Sigmoid colon (tissue), 7 donors: ENCODE measurements around the gene PCLAF. TPM values are rescaled to one million over a fixed set of nuclear protein-coding genes. Genes with fewer than 3 reads are reported as not detected.

Experiments used
- DNase-seq: peaks from one replicate; pipeline ENCODE4 v3.0.0-alpha.2; 2019
- H3K27ac ChIP-seq, 4 donors: fragments of 200-600 bp; sonication (generic); one replicate each; pipeline ENCODE4 v1.5.1; 2016 to 2019; ENCODE audit warnings: mild to moderate bottlenecking in 1 of 4
- H3K27me3 ChIP-seq, 3 donors: fragments of 200-600 bp; sonication (generic); one replicate each; pipeline ENCODE4 v1.5.1; 2019; ENCODE audit warnings: mild to moderate bottlenecking in 1 of 3
- H3K36me3 ChIP-seq, 4 donors: fragments of 200-600 bp; sonication (generic); one replicate each; pipeline ENCODE4 v1.5.1; 2016 to 2019
- H3K4me1 ChIP-seq, 4 donors: fragments of 200-600 bp; sonication (generic); one replicate each; pipeline ENCODE4 v1.5.1; 2017 to 2019
- H3K4me3 ChIP-seq, 4 donors: fragments of 200-600 bp; sonication (generic); one replicate each; pipeline ENCODE4 v1.5.1; 2017 to 2019; ENCODE audit warnings: mild to moderate bottlenecking in 2 of 4, moderate library complexity in 1 of 4
- H3K9me3 ChIP-seq, 4 donors: fragments of 200-600 bp in 3 of 4; sonication (generic) in 3 of 4; one replicate each; pipeline versions ENCODE4 v1.5.1 to v1.6.1; 2013 to 2019
- EP300 ChIP-seq, 4 donors: sonication (generic); formaldehyde crosslinking; IDR thresholded peaks; one replicate each; pipeline ENCODE4 v1.6.1; 2017; ENCODE audit warnings: antibody characterized with exemption in 4 of 4
- POLR2A ChIP-seq, 2 donors: fragments of 450-650 bp; IDR thresholded peaks; one replicate each; pipeline ENCODE4 v1.6.1; 2016; ENCODE audit warnings: antibody characterized with exemption in 2 of 2, mild to moderate bottlenecking in 2 of 2, moderate library complexity in 2 of 2
- POLR2AphosphoS5 ChIP-seq, 4 donors: sonication (generic); formaldehyde crosslinking; IDR thresholded peaks; one replicate each; pipeline ENCODE4 v1.6.1; 2017; ENCODE audit warnings: antibody characterized with exemption in 4 of 4
- WGBS, 2 donors: extraction: QIAGEN DNeasy Blood & Tissue Kit; methylation state at CpG; one replicate each; pipeline ENCODE4 v1.1.7; 2013; 5-methylcytosine and 5-hydroxymethylcytosine counted together
- intact Hi-C: fragments of 100-400 bp; cut with DNase I; formaldehyde crosslinking; loops from one replicate; pipeline ENCODE4 v1.15.1; 2023
- polyA plus RNA-seq, 3 donors: library from polyadenylated mRNA; stranded (reverse); fragments of 200-250 nt; gene quantifications; one replicate each; pipeline ENCODE4 v1.2.3, GENCODE V29; 2013
- total RNA-seq, 4 donors: library from RNA; depleted of rRNA; stranded (reverse); fragments of >200 nt; gene quantifications; one replicate each; pipeline ENCODE4 v1.1.0, GENCODE V29; 2016
- TF ChIP-seq, protein P1 (sequence below), 4 experiments: fragments of 450-650 bp in 3 of 4; fragments of 200-600 bp in 1 of 4; IDR thresholded peaks; one replicate each; pipeline ENCODE4 v1.5.1; 2016 to 2019; ENCODE audit warnings: antibody characterized with exemption in 4 of 4, mild to moderate bottlenecking in 3 of 4, moderate library complexity in 2 of 4
- donor health status: healthy with polysubstance abuse.
- donor health status: Bipolar disorder and iron deficiency.
- donor health status: healthy.

Gene PCLAF
- total and polyA plus RNA-seq, 7 donors, result 1.1 to 83.0 (median 6.5) TPM; not detected in 1

DNA sequence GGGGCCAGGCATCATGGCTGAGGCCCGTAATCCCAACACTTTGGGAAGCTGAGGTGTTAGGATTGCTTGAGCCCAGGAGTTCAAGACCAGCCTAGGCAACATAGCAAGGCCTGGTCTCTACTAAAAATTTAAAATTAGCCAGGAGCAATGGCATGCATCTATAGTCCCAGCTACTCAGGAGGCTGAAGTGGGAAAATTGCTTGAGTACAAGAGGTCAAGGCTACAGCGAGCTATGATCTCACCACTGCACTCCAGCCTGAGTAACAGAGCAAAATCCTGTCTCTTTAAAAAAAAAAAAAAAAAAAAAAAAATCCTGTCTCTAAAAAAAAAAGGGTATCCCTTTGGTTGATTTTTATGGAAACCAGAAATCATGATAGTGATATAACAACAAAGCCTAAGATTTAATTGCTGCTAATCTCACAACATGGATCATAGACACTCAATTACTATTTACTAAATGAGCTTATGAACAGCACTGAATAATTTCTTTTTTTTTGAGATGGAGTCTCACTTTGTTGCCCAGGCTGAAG is 12.1 kb downstream of the PCLAF start:
- H3K27ac ChIP-seq, result no peak overlapping the region
- WGBS, 2 donors, result 89 to 92% methylated on average over 2 of the region's 2 CpGs

DNA sequence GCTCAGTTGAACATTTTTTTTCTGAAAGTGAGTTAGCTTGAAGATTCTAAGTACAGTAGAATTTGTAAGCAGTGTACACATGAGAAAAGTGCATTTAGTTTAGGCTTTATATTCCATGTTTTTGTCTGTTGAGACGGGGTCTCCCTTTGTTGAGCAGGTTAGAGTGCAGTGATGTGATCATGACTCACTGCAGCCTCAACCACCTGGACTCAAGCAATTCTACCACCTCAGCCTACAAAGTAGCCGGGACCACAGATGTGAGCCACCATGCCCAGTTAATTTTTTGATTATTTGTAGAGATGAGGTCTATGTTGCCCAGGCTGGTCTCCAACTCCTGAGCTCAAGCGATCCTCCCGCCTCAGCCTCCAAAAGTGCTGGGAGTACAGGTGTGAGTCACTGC is 20.0 kb downstream of the PCLAF start:
- Histone ChIP-seq H3K4me3 (no peak overlapping the region), H3K9me3 (no peaks in the 10 kb centered on the region), H3K27ac (no peak overlapping the region), H3K4me1 (peaks cover 0 to 6% (median 3%) of the 10 kb centered on the region in 4 donors), H3K36me3 (no peaks in the 10 kb centered on the region), H3K27me3 (no peaks in the 10 kb centered on the region)
- DNase-seq, result no peak
- TF ChIP-seq POLR2AphosphoS5 (IDR thresholded peaks at IDR 0.05), result no peak
- no peak for TF ChIP-seq POLR2A (IDR thresholded peaks at IDR 0.05)
- no peak for TF ChIP-seq EP300 (IDR thresholded peaks at IDR 0.05)
- TF ChIP-seq, protein P1, sequence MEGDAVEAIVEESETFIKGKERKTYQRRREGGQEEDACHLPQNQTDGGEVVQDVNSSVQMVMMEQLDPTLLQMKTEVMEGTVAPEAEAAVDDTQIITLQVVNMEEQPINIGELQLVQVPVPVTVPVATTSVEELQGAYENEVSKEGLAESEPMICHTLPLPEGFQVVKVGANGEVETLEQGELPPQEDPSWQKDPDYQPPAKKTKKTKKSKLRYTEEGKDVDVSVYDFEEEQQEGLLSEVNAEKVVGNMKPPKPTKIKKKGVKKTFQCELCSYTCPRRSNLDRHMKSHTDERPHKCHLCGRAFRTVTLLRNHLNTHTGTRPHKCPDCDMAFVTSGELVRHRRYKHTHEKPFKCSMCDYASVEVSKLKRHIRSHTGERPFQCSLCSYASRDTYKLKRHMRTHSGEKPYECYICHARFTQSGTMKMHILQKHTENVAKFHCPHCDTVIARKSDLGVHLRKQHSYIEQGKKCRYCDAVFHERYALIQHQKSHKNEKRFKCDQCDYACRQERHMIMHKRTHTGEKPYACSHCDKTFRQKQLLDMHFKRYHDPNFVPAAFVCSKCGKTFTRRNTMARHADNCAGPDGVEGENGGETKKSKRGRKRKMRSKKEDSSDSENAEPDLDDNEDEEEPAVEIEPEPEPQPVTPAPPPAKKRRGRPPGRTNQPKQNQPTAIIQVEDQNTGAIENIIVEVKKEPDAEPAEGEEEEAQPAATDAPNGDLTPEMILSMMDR (IDR thresholded peaks at IDR 0.05), result no peak
- intact Hi-C loops, result no loop called here
- 97% methylated on average over 4 of the region's 4 CpGs for WGBS, 2 donors

More for the DNA sequence above, 12.1 kb downstream of the PCLAF start:
- no peak for TF ChIP-seq POLR2A (IDR thresholded peaks at IDR 0.05)
- TF ChIP-seq, protein P1 (IDR thresholded peaks at IDR 0.05), result no peak
- no peak for TF ChIP-seq EP300 (IDR thresholded peaks at IDR 0.05)
- TF ChIP-seq POLR2AphosphoS5 (IDR thresholded peaks at IDR 0.05), result no peak
- no peak for DNase-seq
- Histone ChIP-seq H3K9me3 (no peaks in the 10 kb centered on the region), H3K4me1 (no peaks in the 10 kb centered on the region), H3K36me3 (no peaks in the 10 kb centered on the region), H3K4me3 (no peak overlapping the region), H3K27me3 (no peaks in the 10 kb centered on the region)
- intact Hi-C loops, result no loop called here

DNA sequence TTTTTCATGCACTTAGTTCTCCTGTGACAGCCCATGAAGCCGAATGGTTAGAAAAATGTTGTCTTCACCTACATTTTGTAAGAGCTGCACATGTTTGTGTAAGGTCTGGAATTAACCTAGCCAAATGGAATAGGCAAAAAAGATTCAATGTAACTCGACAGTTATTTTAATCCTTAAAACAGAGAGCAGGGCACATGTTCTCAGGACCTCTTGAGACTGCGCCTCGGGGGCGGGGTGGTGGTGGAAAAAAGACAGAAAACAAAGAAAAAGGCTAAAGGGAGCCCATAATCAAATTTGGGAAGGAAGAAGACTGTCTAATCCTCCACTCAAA is 24.6 kb downstream of the PCLAF start:
- intact Hi-C loops, result loop anchor here (1.0 to 5.0 kb wide), 4 partner anchors 31 to 194 kb away; partner anchors contain the start of genes PPIB and TRIP4
- Histone ChIP-seq H3K27me3 (no peaks in the 10 kb centered on the region), H3K27ac (peak overlapping the region; percentile 84 to 87 (median 84)), H3K4me1 (peaks cover 0 to 21% (median 14%) of the 10 kb centered on the region in 4 donors), H3K36me3 (no peaks in the 10 kb centered on the region), H3K9me3 (no peaks in the 10 kb centered on the region), H3K4me3 (peak overlapping the region; percentile 79 to 98 (median 94))
- no peak for TF ChIP-seq EP300 (IDR thresholded peaks at IDR 0.05)
- TF ChIP-seq, protein P1 (IDR thresholded peaks at IDR 0.05), result peak in 1 of 4 experiments; percentile 4
- WGBS, 2 donors, result 39 to 57% methylated on average over 5 of the region's 5 CpGs
- DNase-seq, result no peak

DNA sequence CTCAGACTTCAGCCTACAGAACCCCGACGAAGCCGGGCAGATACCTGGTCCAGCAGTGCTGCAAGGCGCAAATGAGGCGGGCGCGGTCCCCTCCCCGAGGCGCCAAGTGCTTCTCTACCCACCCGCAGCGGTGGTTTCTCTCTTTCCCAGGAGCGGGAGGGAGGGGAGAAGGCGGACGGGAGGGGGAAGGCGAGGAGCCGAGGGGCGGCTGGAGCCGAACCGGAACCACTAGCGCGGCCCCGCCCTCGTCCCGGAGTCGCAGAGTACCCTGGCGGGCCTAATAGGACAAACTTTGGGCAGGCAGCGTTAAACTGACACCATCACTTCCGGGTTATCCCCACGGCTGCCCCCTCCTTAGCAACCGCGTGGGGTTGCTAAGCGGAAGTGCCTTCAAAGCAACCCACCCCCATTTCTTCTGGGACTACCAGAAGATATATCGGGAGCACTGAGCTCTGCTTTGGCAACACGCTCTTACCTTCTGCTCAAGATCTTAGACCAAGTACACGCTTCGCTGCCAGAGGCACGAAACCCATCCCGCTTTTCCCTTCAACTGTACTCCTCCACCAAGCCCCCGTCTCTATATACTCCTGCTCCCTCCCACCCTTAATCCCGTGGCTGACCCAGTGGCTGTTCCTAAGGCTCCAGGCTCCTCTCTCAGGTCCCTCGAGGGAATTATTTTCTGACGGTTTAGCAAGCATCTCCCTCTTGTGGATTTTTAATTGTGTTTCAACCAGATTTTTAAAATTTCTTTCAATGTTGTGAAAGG is 25.1 kb downstream of the PCLAF start, which contains the start of gene CSNK1G1:
TSS of gene CSNK1G1 (minus strand) at position 230 of the 766 bp plus-strand sequence. CDS start 55,674 bp downstream, outside the sequence.
- H3K27me3 ChIP-seq, result no peaks in the 10 kb centered on the region
- WGBS, 2 donors, result 0 to 1% methylated on average over 42 of the region's 42 CpGs
- peak; percentile 97 for DNase-seq
- H3K27ac ChIP-seq, result peak within 1 kb of the TSS; percentile 84 to 87 (median 84)
- peak within 1 kb of the TSS; percentile 79 to 98 (median 94) for H3K4me3 ChIP-seq
- no peaks in the 10 kb centered on the region for H3K9me3 ChIP-seq
- peaks cover 0 to 21% (median 14%) of the 10 kb centered on the region in 4 donors for H3K4me1 ChIP-seq
- peak; percentile 10 to 20 for TF ChIP-seq POLR2A (IDR thresholded peaks at IDR 0.05)
- no peak for TF ChIP-seq EP300 (IDR thresholded peaks at IDR 0.05)
- TF ChIP-seq, protein P1 (IDR thresholded peaks at IDR 0.05), result peak in 3 of 4 experiments; percentile 32 to 55 (median 40)
- TF ChIP-seq POLR2AphosphoS5 (IDR thresholded peaks at IDR 0.05), result peak in 3 of 4 donors; percentile 61 to 74 (median 62)
- no peaks in the 10 kb centered on the region for H3K36me3 ChIP-seq
- intact Hi-C loops, result loop anchor here (1.0 to 5.0 kb wide), 5 partner anchors 31 to 193 kb away; partner anchors contain the start of genes PPIB and TRIP4
